Peyer's patch (tissue), 4 donors: ENCODE data around the gene PDE2A. TPM values are rescaled to one million over a fixed set of nuclear protein-coding genes. Genes with fewer than 3 reads are reported as not detected.

ENCODE experiments used
- DNase-seq, 3 donors: peaks; one replicate each; pipeline ENCODE4 v3.0.0-alpha.2; 2017 to 2019
- H3K27ac ChIP-seq, 4 donors: fragments of 200-600 bp; sonication (generic); one replicate each; pipeline ENCODE4 v1.5.1; 2016 to 2019
- H3K27me3 ChIP-seq, 2 donors: fragments of 200-600 bp; sonication (generic); one replicate each; pipeline ENCODE4 v1.5.1; 2019
- H3K36me3 ChIP-seq, 3 donors: fragments of 200-600 bp; sonication (generic); one replicate each; pipeline ENCODE4 v1.5.1; 2016 to 2019
- H3K4me1 ChIP-seq, 4 donors: fragments of 200-600 bp; sonication (generic); one replicate each; pipeline ENCODE4 v1.5.1; 2016 to 2019
- H3K4me3 ChIP-seq, 4 donors: fragments of 200-600 bp; sonication (generic); 1 replicate in 3 of 4; 2 replicates in 1 of 4; pipeline ENCODE4 v1.5.1; 2016 to 2019; ENCODE audit warnings: mild to moderate bottlenecking in 1 of 4
- H3K9me3 ChIP-seq, 4 donors: fragments of 200-600 bp; sonication (generic); one replicate each; pipeline ENCODE4 v1.5.1; 2016 to 2019; ENCODE audit warnings: mild to moderate bottlenecking in 1 of 4
- POLR2A ChIP-seq, 2 donors: fragments of 450-650 bp; IDR thresholded peaks; one replicate each; pipeline ENCODE4 v1.5.1; 2017; ENCODE audit warnings: antibody characterized with exemption in 2 of 2, mild to moderate bottlenecking in 2 of 2, moderate library complexity in 2 of 2
- total RNA-seq, 4 donors: library from RNA; depleted of rRNA; stranded (reverse); fragments of >200 nt; gene quantifications; one replicate each; pipeline ENCODE4 v1.1.0, GENCODE V29; 2016
- TF ChIP-seq, protein P1 (sequence below), 6 experiments: fragments of 450-650 bp in 4 of 6; fragments of 200-600 bp in 2 of 6; sonication (generic) in 1 of 6; IDR thresholded peaks; one replicate each; pipeline ENCODE4 v1.5.1; 2017 to 2019; ENCODE audit warnings: antibody characterized with exemption in 6 of 6, mild to moderate bottlenecking in 3 of 6, moderate library complexity in 1 of 6

PDE2A gene
- total RNA-seq, 4 donors from 2014 or later = 8.4 to 75.9 (median 33.1) TPM

DNA sequence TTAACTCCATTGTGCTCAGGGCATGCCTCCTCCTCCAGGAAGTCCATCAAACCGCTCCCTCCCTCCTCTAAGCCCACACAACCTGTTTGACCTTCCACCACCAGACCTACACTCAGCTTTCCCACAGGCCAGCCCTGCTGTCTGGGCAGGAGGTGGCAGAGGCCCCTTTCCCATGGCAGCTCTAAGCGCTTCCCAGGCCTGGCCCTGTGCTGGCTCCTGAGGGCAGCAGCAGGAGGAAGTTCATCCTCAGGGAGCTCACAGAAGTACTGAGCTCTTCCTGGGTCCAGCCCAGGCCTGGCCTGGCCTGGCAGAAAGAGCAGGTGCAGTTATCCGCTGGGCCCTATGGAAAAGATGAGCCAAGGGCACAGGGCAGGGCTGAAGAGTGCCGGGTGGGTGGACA is 46.6 kb upstream of the PDE2A start:
- Histone ChIP-seq H3K9me3 (no peaks in the 10 kb centered on the region), H3K27me3 (no peaks in the 10 kb centered on the region), H3K27ac (peak overlapping the region; percentile 81 to 90 (median 89)), H3K4me3 (peak overlapping the region; percentile 46 to 79 (median 56)), H3K4me1 (peaks cover 13 to 60% (median 36%) of the 10 kb centered on the region in 4 donors), H3K36me3 (peaks cover 0 to 14% (median 0%) of the 10 kb centered on the region in 3 donors)
- TF ChIP-seq, protein P1, sequence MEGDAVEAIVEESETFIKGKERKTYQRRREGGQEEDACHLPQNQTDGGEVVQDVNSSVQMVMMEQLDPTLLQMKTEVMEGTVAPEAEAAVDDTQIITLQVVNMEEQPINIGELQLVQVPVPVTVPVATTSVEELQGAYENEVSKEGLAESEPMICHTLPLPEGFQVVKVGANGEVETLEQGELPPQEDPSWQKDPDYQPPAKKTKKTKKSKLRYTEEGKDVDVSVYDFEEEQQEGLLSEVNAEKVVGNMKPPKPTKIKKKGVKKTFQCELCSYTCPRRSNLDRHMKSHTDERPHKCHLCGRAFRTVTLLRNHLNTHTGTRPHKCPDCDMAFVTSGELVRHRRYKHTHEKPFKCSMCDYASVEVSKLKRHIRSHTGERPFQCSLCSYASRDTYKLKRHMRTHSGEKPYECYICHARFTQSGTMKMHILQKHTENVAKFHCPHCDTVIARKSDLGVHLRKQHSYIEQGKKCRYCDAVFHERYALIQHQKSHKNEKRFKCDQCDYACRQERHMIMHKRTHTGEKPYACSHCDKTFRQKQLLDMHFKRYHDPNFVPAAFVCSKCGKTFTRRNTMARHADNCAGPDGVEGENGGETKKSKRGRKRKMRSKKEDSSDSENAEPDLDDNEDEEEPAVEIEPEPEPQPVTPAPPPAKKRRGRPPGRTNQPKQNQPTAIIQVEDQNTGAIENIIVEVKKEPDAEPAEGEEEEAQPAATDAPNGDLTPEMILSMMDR (IDR thresholded peaks at IDR 0.05) = no peak
- peak in 1 of 2 donors; percentile 27 for TF ChIP-seq POLR2A (IDR thresholded peaks at IDR 0.05)
- DNase-seq = no peak

DNA sequence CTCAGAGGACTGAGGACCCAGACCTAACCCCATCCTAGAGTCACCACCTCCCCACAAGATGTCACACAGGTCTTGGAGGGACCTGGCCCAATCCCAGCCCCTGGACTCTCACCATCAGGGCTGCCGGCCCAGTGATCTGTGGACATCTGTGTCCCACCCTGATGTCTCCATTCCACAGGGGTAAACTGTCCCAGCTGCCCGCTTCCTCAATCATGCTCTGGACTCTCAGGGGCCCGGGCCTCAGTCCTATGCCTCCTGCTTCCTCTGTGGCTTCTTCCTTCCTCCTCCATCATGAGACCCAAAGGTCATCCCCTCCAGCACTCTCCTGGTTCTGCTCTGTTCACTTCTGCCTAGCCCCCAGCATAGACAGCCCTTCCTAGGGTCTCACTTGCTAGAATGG is 45.8 kb upstream of the PDE2A start:
- DNase-seq = no peak
- no peaks in the 10 kb centered on the region for H3K27me3 ChIP-seq
- peak overlapping the region in 2 of 4 donors; percentile 54 to 79 for H3K4me3 ChIP-seq
- H3K27ac ChIP-seq = peak overlapping the region in 2 of 4 donors; percentile 89
- peaks cover 0 to 14% (median 0%) of the 10 kb centered on the region in 3 donors for H3K36me3 ChIP-seq
- no peaks in the 10 kb centered on the region for H3K9me3 ChIP-seq
- H3K4me1 ChIP-seq = peaks cover 13 to 63% (median 33%) of the 10 kb centered on the region in 4 donors
- TF ChIP-seq, protein P1 (IDR thresholded peaks at IDR 0.05) = no peak
- TF ChIP-seq POLR2A (IDR thresholded peaks at IDR 0.05) = no peak

DNA sequence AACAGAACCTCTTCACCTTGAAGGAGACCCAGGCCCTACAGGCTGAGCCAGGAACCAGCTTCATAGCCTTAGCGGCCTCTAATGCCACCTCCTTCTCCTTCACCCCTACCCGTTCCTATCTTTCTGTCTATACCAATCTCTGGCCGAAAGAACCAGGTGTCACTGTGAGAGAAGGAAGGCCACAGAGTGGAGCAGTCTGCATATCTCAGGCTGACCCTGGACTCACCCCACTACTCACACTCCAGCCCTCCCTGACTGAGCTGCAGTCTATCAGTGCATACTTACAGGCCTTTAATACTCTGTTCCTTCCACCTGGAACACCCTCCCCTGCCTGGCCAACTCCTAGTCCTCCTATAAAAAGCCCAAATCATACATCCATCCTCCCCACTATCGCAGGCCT is 45.3 kb upstream of the PDE2A start:
- H3K27ac ChIP-seq = peak overlapping the region in 2 of 4 donors; percentile 16 to 40
- peak overlapping the region in 2 of 4 donors; percentile 54 to 79 for H3K4me3 ChIP-seq

DNA sequence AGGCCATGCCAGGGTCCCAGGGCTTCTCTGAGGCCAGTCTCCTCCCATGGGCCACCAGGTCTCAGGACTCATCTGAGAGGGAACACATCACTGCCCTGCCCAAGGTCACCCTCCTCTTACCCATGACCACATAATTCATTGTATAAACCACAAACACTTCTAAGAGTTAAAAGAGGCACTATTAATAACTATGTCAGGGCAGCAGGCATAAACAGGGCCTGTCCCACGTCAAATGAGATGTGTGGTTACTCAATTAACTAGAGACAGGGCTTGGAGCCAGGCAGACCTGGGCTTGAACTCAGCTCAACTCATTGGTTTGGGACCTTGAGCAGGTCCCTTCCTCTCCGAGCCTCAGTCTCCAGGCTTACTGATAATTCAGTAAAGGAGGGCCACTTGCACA is 44.9 kb upstream of the PDE2A start:
- H3K9me3 ChIP-seq = no peaks in the 10 kb centered on the region
- H3K36me3 ChIP-seq = peaks cover 0 to 21% (median 0%) of the 10 kb centered on the region in 3 donors
- no peaks in the 10 kb centered on the region for H3K27me3 ChIP-seq
- peak overlapping the region in 2 of 4 donors; percentile 16 to 40 for H3K27ac ChIP-seq
- no peak for DNase-seq
- H3K4me3 ChIP-seq = peak overlapping the region in 1 of 4 donors; percentile 6
- no peak for TF ChIP-seq POLR2A (IDR thresholded peaks at IDR 0.05)
- TF ChIP-seq, protein P1 (IDR thresholded peaks at IDR 0.05) = no peak
- H3K4me1 ChIP-seq = peaks cover 13 to 70% (median 32%) of the 10 kb centered on the region in 4 donors

More for the DNA sequence above, 45.3 kb upstream of the PDE2A start:
- H3K36me3 ChIP-seq = peaks cover 0 to 18% (median 0%) of the 10 kb centered on the region in 3 donors
- no peak for TF ChIP-seq POLR2A (IDR thresholded peaks at IDR 0.05)
- TF ChIP-seq, protein P1 (IDR thresholded peaks at IDR 0.05) = no peak
- no peak for DNase-seq
- peaks cover 13 to 68% (median 32%) of the 10 kb centered on the region in 4 donors for H3K4me1 ChIP-seq
- no peaks in the 10 kb centered on the region for H3K27me3 ChIP-seq
- H3K9me3 ChIP-seq = no peaks in the 10 kb centered on the region

DNA sequence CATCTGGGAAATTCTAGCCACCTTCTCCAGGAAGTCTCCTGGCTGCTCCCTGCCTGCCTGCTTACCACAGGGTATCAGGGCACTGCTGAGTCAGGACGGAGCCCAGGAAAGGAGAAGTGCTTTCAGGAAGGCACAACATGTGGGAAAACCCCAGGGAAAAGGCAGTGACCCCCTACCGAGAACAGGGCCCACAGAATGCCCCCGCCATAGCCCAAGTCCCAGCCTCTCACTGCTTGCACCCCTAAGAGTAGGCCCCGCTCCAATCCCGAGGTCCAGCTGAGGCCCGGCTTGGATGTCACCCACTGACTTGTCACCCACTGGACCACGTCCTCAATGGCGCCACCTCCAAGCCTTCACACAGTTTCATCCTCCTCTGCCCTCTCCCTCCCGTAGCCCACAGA is 43.9 kb upstream of the PDE2A start:
- Histone ChIP-seq H3K4me1 (peaks cover 10 to 62% (median 30%) of the 10 kb centered on the region in 4 donors), H3K36me3 (peaks cover 0 to 27% (median 0%) of the 10 kb centered on the region in 3 donors), H3K4me3 (no peak overlapping the region), H3K9me3 (no peaks in the 10 kb centered on the region), H3K27me3 (no peaks in the 10 kb centered on the region), H3K27ac (no peak overlapping the region)
- DNase-seq = no peak
- TF ChIP-seq POLR2A (IDR thresholded peaks at IDR 0.05) = no peak
- TF ChIP-seq, protein P1 (IDR thresholded peaks at IDR 0.05) = no peak
